Keratinocyte (primary cell): ENCODE data around the gene OR2T34. TPM values are rescaled to one million over a fixed set of nuclear protein-coding genes. Genes with fewer than 3 reads are reported as not detected.
"Not testable (repeated sequence)": the region's sequence is repeated elsewhere in the genome, so short reads cannot be mapped to it uniquely, and the experiment has no call there.

Experiments
- DNase-seq: peaks from one replicate; pipeline ENCODE4 v3.0.0-alpha.2; 2011; ENCODE audit warnings: low read depth, missing footprints, low spot score
- FAIRE-seq: peaks from 2 replicates; lab custom pipeline; 2011; peaks lifted over from hg19 to GRCh38; lab: Jason Lieb, UNC
- H2AFZ ChIP-seq: 2 replicates; pipeline ENCODE4 v1.6.0; 2012; ENCODE audit warnings: low read length, control low read depth, inconsistent platforms; ENCODE audit not compliant: control insufficient read depth
- H3K27ac ChIP-seq: 2 replicates; pipeline ENCODE4 v1.5.1; 2011; ENCODE audit warnings: low read length; ENCODE audit not compliant: control insufficient read depth, insufficient read depth
- H3K27me3 ChIP-seq: 3 replicates; pipeline ENCODE4 v1.6.0; 2011; ENCODE audit warnings: low read length; ENCODE audit not compliant: control insufficient read depth, insufficient read depth; ENCODE audit errors: extremely low read depth
- H3K36me3 ChIP-seq, 2 experiments: 2 replicates in 1 of 2; 3 replicates in 1 of 2; pipeline ENCODE4 v1.5.1; 2011; ENCODE audit warnings: low read length in 2 of 2, mild to moderate bottlenecking in 1 of 2; ENCODE audit not compliant: control insufficient read depth in 2 of 2, insufficient read depth in 2 of 2; ENCODE audit errors: extremely low read depth in 1 of 2
- H3K4me1 ChIP-seq: 3 replicates; pipeline ENCODE4 v1.5.1; 2011; ENCODE audit warnings: low read length; ENCODE audit not compliant: control insufficient read depth, insufficient read depth; ENCODE audit errors: extremely low read depth
- H3K4me2 ChIP-seq: 3 replicates; pipeline ENCODE4 v1.6.0; 2011; ENCODE audit warnings: low read depth, low read length; ENCODE audit not compliant: control insufficient read depth, insufficient read depth; ENCODE audit errors: extremely low read depth
- H3K4me3 ChIP-seq, 3 experiments: fragments of 200-600 bp in 1 of 3; sonication (generic) in 1 of 3; 2 replicates in 2 of 3; 3 replicates in 1 of 3; pipeline ENCODE4 v1.5.1; 2011 to 2016; ENCODE audit warnings: low read length in 3 of 3, mild to moderate bottlenecking in 3 of 3, control low read depth in 2 of 3, inconsistent platforms in 1 of 3, low read depth in 1 of 3, mixed read lengths in 1 of 3, mixed run types in 1 of 3, moderate library complexity in 1 of 3; ENCODE audit not compliant: control insufficient read depth in 2 of 3, insufficient read depth in 2 of 3; ENCODE audit errors: extremely low read depth in 1 of 3
- H3K79me2 ChIP-seq: 2 replicates; pipeline ENCODE4 v1.6.0; 2012; ENCODE audit warnings: low read length; ENCODE audit not compliant: control insufficient read depth, insufficient read depth
- H3K9ac ChIP-seq: 3 replicates; pipeline ENCODE4 v1.6.0; 2011; ENCODE audit warnings: low read length; ENCODE audit not compliant: control insufficient read depth, insufficient read depth; ENCODE audit errors: extremely low read depth
- H3K9me1 ChIP-seq: 3 replicates; pipeline ENCODE4 v1.6.0; 2011; ENCODE audit warnings: low read length; ENCODE audit not compliant: control insufficient read depth, insufficient read depth; ENCODE audit errors: extremely low read depth
- H3K9me3 ChIP-seq: 2 replicates; pipeline ENCODE4 v1.5.1; 2012; ENCODE audit warnings: low read depth, low read length; ENCODE audit not compliant: control insufficient read depth
- H4K20me1 ChIP-seq: 3 replicates; pipeline ENCODE4 v1.6.0; 2011; ENCODE audit warnings: low read length; ENCODE audit not compliant: control insufficient read depth, insufficient read depth; ENCODE audit errors: extremely low read depth
- dilution Hi-C: fragments of 300-500 bp; cut with MboI; formaldehyde crosslinking; loops from one replicate; pipeline ENCODE4 v1.7.0; 2020; ENCODE audit warnings: low sequenced_read_pairs; ENCODE audit not compliant: extremely low pct_ligation_motif_present
- polyA plus RNA-seq, 5 experiments: library from polyadenylated mRNA; depleted of rRNA in 3 of 5; stranded (reverse) in 3 of 5; stranded (forward) in 1 of 5; unstranded in 1 of 5; fragments of >200 nt; gene quantifications; 1 replicate in 1 of 5; 2 replicates in 3 of 5; 3 replicates in 1 of 5; pipeline versions ENCODE4 v1.2.1 to v1.2.3, GENCODE V29; 2011 to 2012; ENCODE audit warnings: missing spikeins in 2 of 5, low read depth in 1 of 5, low replicate concordance in 1 of 5

Gene OR2T34
- polyA plus RNA-seq, 1 donor (not counting 4 experiments of a cell fraction or from before 2014, with no cell fraction given) = not detected

GRCh38 chr1:248569049-248569448 is 5.5 kb downstream of the OR2T34 start:
- dilution Hi-C loops, H3K9ac ChIP-seq, H3K9me3 ChIP-seq, H3K9me1 ChIP-seq, H3K27me3 ChIP-seq, H3K36me3 ChIP-seq, FAIRE-seq, H3K4me1 ChIP-seq, H3K79me2 ChIP-seq, H3K4me3 ChIP-seq, H3K4me2 ChIP-seq, H4K20me1 ChIP-seq, DNase-seq, H3K27ac ChIP-seq, H2AFZ ChIP-seq: not testable (repeated sequence)

- H3K79me2 ChIP-seq, H3K27me3 ChIP-seq, H3K27ac ChIP-seq, DNase-seq, H4K20me1 ChIP-seq, H3K36me3 ChIP-seq, H3K4me1 ChIP-seq, H3K9me3 ChIP-seq, H3K4me2 ChIP-seq, H3K9me1 ChIP-seq, H2AFZ ChIP-seq, dilution Hi-C loops, H3K4me3 ChIP-seq, FAIRE-seq, H3K9ac ChIP-seq: not testable (repeated sequence)
Measured at GRCh38 chr1:248565530-248566373, 8.8 kb downstream of the OR2T34 start.

DNA sequence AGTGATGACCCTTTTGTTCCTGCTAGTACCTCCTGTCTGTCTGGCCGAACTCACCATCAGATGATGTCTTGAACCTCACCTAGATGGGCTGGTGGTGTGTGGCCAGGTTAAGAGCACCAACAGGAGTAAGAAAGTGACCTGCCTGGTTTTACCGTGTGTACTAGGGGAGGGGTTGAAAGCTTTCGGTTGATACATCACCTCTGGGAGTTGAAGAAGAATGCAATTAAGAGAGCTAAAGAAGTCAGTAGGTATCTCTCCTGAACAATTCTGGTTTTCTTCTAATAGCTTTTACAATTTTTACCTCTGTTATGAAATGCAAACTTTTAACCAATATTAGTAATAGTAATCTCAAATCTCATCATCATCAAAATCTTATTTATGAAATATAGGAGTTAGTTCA is 11.9 kb downstream of the OR2T34 start, which contains the start of gene OR2T29:
Gene OR2T29 (minus strand): TSS at position 101 of the 400 bp plus-strand sequence. CDS start 3,281 bp downstream, outside the sequence.
- H4K20me1 ChIP-seq, H3K9ac ChIP-seq, dilution Hi-C loops, H3K4me2 ChIP-seq, H3K36me3 ChIP-seq, H3K79me2 ChIP-seq, H3K27me3 ChIP-seq, H3K9me3 ChIP-seq, H3K4me1 ChIP-seq, DNase-seq, FAIRE-seq, H3K9me1 ChIP-seq, H2AFZ ChIP-seq, H3K27ac ChIP-seq, H3K4me3 ChIP-seq: not testable (repeated sequence)

- H3K4me2 ChIP-seq, H3K9ac ChIP-seq, H3K36me3 ChIP-seq, H4K20me1 ChIP-seq, H3K79me2 ChIP-seq, H3K4me3 ChIP-seq, H3K4me1 ChIP-seq, H3K9me3 ChIP-seq, H3K27ac ChIP-seq, dilution Hi-C loops, H3K9me1 ChIP-seq, DNase-seq, H3K27me3 ChIP-seq, H2AFZ ChIP-seq, FAIRE-seq: not testable (repeated sequence)
Measured at GRCh38 chr1:248551027-248551426, 23.5 kb downstream of the OR2T34 start.

GRCh38 chr1:248547383-248547782 is 27.2 kb downstream of the OR2T34 start:
- dilution Hi-C loops, H3K27ac ChIP-seq, H2AFZ ChIP-seq, H3K36me3 ChIP-seq, H3K4me2 ChIP-seq, H4K20me1 ChIP-seq, H3K79me2 ChIP-seq, H3K4me3 ChIP-seq, H3K9me1 ChIP-seq, H3K4me1 ChIP-seq, H3K9ac ChIP-seq, DNase-seq, H3K9me3 ChIP-seq, FAIRE-seq, H3K27me3 ChIP-seq: not testable (repeated sequence)
